ENCODE measurements around the gene GGCT.

GGCT gene

GRCh38 chr7:30511973-30512662, 7.5 kb upstream of the GGCT start:
- TF ChIP-seq POLR2AphosphoS5 (IDR thresholded peaks at IDR 0.05; ENCODE audit: low read depth, low read length) (no peak), FOXP2 (optimal IDR thresholded peaks at IDR 0.05; ENCODE audit: borderline replicate concordance, extremely low read depth, extremely low read length, insufficient read depth) (no peak), TAF1 (IDR thresholded peaks at IDR 0.05; ENCODE audit: borderline replicate concordance, insufficient read depth, low read length) (no peak), SIN3A (IDR thresholded peaks at IDR 0.05; ENCODE audit: borderline replicate concordance, insufficient read depth, low read length) (no peak)
- TF ChIP-seq, protein P1, sequence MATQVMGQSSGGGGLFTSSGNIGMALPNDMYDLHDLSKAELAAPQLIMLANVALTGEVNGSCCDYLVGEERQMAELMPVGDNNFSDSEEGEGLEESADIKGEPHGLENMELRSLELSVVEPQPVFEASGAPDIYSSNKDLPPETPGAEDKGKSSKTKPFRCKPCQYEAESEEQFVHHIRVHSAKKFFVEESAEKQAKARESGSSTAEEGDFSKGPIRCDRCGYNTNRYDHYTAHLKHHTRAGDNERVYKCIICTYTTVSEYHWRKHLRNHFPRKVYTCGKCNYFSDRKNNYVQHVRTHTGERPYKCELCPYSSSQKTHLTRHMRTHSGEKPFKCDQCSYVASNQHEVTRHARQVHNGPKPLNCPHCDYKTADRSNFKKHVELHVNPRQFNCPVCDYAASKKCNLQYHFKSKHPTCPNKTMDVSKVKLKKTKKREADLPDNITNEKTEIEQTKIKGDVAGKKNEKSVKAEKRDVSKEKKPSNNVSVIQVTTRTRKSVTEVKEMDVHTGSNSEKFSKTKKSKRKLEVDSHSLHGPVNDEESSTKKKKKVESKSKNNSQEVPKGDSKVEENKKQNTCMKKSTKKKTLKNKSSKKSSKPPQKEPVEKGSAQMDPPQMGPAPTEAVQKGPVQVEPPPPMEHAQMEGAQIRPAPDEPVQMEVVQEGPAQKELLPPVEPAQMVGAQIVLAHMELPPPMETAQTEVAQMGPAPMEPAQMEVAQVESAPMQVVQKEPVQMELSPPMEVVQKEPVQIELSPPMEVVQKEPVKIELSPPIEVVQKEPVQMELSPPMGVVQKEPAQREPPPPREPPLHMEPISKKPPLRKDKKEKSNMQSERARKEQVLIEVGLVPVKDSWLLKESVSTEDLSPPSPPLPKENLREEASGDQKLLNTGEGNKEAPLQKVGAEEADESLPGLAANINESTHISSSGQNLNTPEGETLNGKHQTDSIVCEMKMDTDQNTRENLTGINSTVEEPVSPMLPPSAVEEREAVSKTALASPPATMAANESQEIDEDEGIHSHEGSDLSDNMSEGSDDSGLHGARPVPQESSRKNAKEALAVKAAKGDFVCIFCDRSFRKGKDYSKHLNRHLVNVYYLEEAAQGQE (IDR thresholded peaks at IDR 0.05; ENCODE audit: insufficient read depth in 1 of 2, low read depth in 2 of 2, low read length in 2 of 2), result no peak

DNA sequence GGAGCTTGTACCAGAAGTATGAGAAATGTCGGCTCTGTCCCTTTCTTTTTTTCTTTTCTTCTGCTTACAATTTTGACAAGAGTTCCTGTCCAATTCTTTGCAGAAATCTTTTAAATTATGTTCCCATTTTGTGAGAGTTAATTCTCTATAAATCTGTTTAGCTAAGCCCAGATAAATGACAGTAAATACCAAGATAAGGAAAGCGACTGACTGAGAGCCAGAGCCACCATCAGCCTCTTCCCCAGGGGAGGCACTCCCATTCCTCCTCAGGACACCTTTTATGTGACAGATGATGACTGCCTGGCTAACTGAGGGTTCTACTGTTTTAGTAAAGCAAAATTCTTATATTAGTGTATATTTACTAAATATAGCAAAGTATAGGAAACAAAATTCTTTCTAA, 6.9 kb upstream of the GGCT start:
- TF ChIP-seq TAF1 (IDR thresholded peaks at IDR 0.05; ENCODE audit: borderline replicate concordance, insufficient read depth, low read length), result no peak
- TF ChIP-seq POLR2AphosphoS5 (IDR thresholded peaks at IDR 0.05; ENCODE audit: low read depth, low read length), result no peak
- TF ChIP-seq FOXP2 (optimal IDR thresholded peaks at IDR 0.05; ENCODE audit: borderline replicate concordance, extremely low read depth, extremely low read length, insufficient read depth), result no peak
- no peak for TF ChIP-seq SIN3A (IDR thresholded peaks at IDR 0.05; ENCODE audit: borderline replicate concordance, insufficient read depth, low read length)
- TF ChIP-seq, protein P1 (IDR thresholded peaks at IDR 0.05; ENCODE audit: insufficient read depth in 1 of 2, low read depth in 2 of 2, low read length in 2 of 2), result no peak

DNA sequence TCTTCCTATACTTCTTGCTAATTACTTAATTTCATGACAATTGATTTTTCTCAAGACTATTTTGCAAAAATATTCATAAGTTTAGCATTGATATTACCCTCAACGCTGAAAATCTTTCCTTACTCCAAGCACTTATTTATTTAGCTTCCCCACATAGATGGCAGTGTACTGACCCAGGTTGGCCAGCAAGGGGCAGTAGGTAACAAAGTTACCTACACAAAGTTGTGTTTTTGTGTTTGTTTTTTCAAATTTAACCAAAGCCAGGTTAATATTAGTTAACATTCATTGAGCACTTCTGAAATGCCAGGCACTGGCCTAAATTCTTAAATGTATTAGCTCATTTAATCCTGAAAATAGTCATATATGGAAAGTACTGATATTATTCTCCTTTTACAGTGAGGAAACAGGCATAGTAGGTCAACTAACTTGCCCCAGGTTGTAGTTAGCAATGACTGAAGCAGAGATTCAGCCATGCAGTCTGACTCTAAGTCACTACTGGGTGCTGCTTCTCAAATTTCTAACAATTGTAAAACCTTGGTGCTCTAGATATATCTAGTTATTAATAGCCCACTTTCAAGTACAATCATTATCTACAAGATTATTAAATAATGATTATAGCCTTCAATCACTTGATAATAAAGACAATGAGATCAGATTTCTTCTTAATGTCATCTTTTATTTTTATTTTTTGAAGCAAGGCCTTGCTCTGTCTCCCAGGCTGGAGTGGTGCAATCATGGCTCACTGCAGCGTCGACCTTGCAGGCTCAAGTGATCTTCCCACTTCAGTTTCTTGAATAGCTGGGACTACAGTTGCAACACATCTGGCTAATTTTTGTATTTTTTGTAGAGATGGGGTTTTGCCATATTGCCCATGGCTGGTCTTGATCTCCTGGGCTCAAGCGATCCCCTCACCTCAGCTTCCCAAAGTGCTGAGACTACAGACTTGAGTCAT, 5.8 kb upstream of the GGCT start:
- TF ChIP-seq, protein P1 (IDR thresholded peaks at IDR 0.05; ENCODE audit: insufficient read depth in 1 of 2, low read depth in 2 of 2, low read length in 2 of 2), result no peak
- no peak for TF ChIP-seq POLR2AphosphoS5 (IDR thresholded peaks at IDR 0.05; ENCODE audit: low read depth, low read length)
- no peak for TF ChIP-seq FOXP2 (optimal IDR thresholded peaks at IDR 0.05; ENCODE audit: borderline replicate concordance, extremely low read depth, extremely low read length, insufficient read depth)
- no peak for TF ChIP-seq SIN3A (IDR thresholded peaks at IDR 0.05; ENCODE audit: borderline replicate concordance, insufficient read depth, low read length)
- TF ChIP-seq TAF1 (IDR thresholded peaks at IDR 0.05; ENCODE audit: borderline replicate concordance, insufficient read depth, low read length), result no peak

GRCh38 chr7:30505174-30505697, 607 bp upstream of the GGCT start:
- TF ChIP-seq, protein P1 (IDR thresholded peaks at IDR 0.05; ENCODE audit: insufficient read depth in 1 of 2, low read depth in 2 of 2, low read length in 2 of 2), result no peak
- no peak for TF ChIP-seq POLR2AphosphoS5 (IDR thresholded peaks at IDR 0.05; ENCODE audit: low read depth, low read length)
- TF ChIP-seq FOXP2 (optimal IDR thresholded peaks at IDR 0.05; ENCODE audit: borderline replicate concordance, extremely low read depth, extremely low read length, insufficient read depth), result peak; percentile 0
- no peak for TF ChIP-seq TAF1 (IDR thresholded peaks at IDR 0.05; ENCODE audit: borderline replicate concordance, insufficient read depth, low read length)
- no peak for TF ChIP-seq SIN3A (IDR thresholded peaks at IDR 0.05; ENCODE audit: borderline replicate concordance, insufficient read depth, low read length)
